ENCODE data around the gene RPS18. TPM values are rescaled to one million over a fixed set of nuclear protein-coding genes. Genes with fewer than 3 reads are reported as not detected.
"Not testable (repeated sequence)": the region's sequence is repeated elsewhere in the genome, so short reads cannot be mapped to it uniquely, and the experiment has no call there.

The RPS18 gene
- 1,000 to 10,000 TPM; 1,108 to 1,410 (median 1,267) TPM for total RNA-seq
- 1,000 to 10,000 TPM; 1,958 to 4,446 (median 3,068) TPM for polyA plus RNA-seq
- long read RNA-seq, donor 1, transcript RPS18-235 (3 exons, 413 nt), result minor isoform, 5 of 304 reads
- long read RNA-seq, donor 1, transcript RPS18-236 (5 exons, 996 nt), result minor isoform, 5 of 304 reads
- long read RNA-seq, donor 1, transcript RPS18-230 (6 exons, 613 nt), result major isoform, 279 of 304 reads
- long read RNA-seq, donor 1, partial matches to known transcripts, result 13 of 304 reads
- long read RNA-seq, donor 1, other reads (novel, unspliced or antisense), result 2 of 304 reads
- long read RNA-seq, donor 2, transcript RPS18-230 (6 exons, 613 nt), result major isoform, 341 of 345 reads
- long read RNA-seq, donor 2, partial matches to known transcripts, result 1 of 345 reads
- long read RNA-seq, donor 2, other reads (novel, unspliced or antisense), result 2 of 345 reads

DNA sequence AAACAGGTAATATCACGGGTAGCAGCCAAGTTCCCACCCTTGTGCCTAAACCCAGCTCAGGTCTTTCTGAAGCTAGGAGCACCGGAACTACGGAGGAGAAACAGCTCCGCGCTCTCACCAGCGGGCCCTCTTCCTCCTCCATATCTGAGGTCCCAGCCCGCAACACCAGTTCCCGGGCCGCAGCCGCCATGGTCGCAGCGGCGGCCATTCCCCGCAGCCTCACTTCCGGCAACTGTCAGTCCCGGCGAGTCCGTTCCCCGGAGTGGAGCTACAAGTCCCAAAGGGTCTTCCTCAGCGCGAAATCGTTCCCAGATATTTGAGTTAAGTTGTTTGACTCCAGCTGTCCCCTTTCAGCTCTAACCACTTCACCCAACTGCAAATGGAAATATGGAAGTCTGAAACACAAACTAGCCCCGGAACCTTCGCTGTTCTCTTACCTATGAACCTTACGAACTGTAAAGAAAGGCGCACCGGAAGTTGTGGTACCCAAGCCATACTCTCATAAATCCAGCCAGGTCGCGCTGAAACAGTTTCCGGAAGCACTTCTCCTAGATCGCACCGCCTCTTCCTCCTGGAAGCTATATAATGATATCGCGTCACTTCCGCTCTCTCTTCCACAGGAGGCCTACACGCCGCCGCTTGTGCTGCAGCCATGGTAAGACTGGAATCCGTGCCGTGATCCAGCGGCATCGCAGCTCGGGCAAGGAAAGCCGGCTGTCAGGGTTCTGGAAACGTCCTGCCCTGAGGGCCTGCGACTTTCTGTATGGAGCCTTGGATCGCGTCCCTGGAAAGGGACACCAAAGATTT lies at the start of gene RPS18, which contains the start of gene VPS52:
Gene RPS18 (plus strand): TSS at position 608 of the 807 bp plus-strand sequence. CDS start 45 bp downstream, at position 653.
Gene VPS52 (minus strand): TSS at position 409 of the 807 bp plus-strand sequence. CDS start 201 bp downstream, at position 208.
- peak; percentile 89 to 94 for DNase-seq
- TF ChIP-seq CTCF (IDR thresholded peaks at IDR 0.05), result no peak
- peak; percentile 94 to 97 (median 96) for ATAC-seq
- Histone ChIP-seq H3K4me1 (peaks cover 50% of the 10 kb centered on the region), H3K27ac (peak within 1 kb of the TSS; percentile 97), H3K9me3 (no peaks in the 10 kb centered on the region), H3K36me3 (ENCODE audit: insufficient read depth in 1 of 2, low read depth in 1 of 2) (peaks cover 6 to 71% of the 10 kb centered on the region in 2 donors), H3K27me3 (ENCODE audit: insufficient read depth in 3 of 3, low read length in 2 of 3) (no peaks in the 10 kb centered on the region), H3K4me3 (peak within 1 kb of the TSS; percentile 81)
- 0 to 1% (median 1%) methylated on average over 48 of the region's 48 CpGs for WGBS, 3 donors
- intact Hi-C loops (cut with DNase I), result loop anchor here in 1 of 2 donors (2.0 to 10.0 kb wide), 2 partner anchors 17 to 133 kb away; partner anchors contain the start of genes PFDN6 and WDR46

GRCh38 chr6:33226503-33227120 lies 45.3 kb upstream of the RPS18 start:
- H3K36me3 ChIP-seq (ENCODE audit: insufficient read depth in 1 of 2, low read depth in 1 of 2); H3K4me1 ChIP-seq; ATAC-seq; H3K27me3 ChIP-seq (ENCODE audit: insufficient read depth in 3 of 3, low read length in 2 of 3); DNase-seq; H3K4me3 ChIP-seq; H3K27ac ChIP-seq; H3K9me3 ChIP-seq; intact Hi-C loops (cut with DNase I): not testable (repeated sequence)
- WGBS, 3 donors, result 49 to 52% (median 51%) methylated on average over 14 of the region's 14 CpGs

DNA sequence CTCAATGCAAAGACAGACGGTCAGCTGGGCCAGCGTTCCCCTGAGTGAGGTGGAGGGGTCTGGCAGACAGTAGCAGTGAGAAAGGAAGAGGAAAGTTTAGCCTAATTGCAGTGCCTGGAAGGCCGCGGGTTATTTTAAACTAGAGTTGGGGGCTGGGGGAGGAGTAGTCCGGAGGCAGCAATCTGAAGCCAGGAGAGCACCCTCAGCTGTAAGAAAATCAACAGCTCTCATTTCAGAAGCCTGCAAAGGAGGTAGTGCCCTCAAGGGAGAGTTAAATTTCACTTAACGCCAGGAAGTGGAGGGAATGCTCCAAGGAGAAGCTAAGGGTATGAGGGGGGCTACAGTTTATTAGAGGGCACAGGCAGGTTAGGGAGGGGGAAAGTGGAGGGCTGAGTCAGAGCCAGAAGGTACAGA lies 36.6 kb upstream of the RPS18 start:
- no peak for DNase-seq
- Histone ChIP-seq H3K27ac (no peak overlapping the region), H3K27me3 (ENCODE audit: insufficient read depth in 3 of 3, low read length in 2 of 3) (peaks cover 0 to 16% (median 4%) of the 10 kb centered on the region in 3 donors), H3K4me3 (no peak overlapping the region), H3K9me3 (no peaks in the 10 kb centered on the region), H3K4me1 (no peaks in the 10 kb centered on the region), H3K36me3 (ENCODE audit: insufficient read depth in 1 of 2, low read depth in 1 of 2) (no peaks in the 10 kb centered on the region)
- no peak for ATAC-seq
- WGBS, 3 donors, result 7 to 8% (median 8%) methylated on average over 6 of the region's 6 CpGs
- intact Hi-C loops (cut with DNase I), result loop anchor here in 1 of 2 donors (5.0 kb wide), 1 partner anchor 68 kb away; no protein-coding TSS in a partner anchor
- TF ChIP-seq CTCF (IDR thresholded peaks at IDR 0.05), result no peak

GRCh38 chr6:33236328-33236727 lies 35.5 kb upstream of the RPS18 start:
- no peaks in the 10 kb centered on the region for H3K9me3 ChIP-seq
- H3K4me1 ChIP-seq, result no peaks in the 10 kb centered on the region
- DNase-seq (no peak), ATAC-seq (no peak)
- intact Hi-C loops (cut with DNase I), result loop anchor here in 1 of 2 donors (5.0 kb wide), 1 partner anchor 69 kb away; no protein-coding TSS in a partner anchor
- H3K36me3 ChIP-seq (ENCODE audit: insufficient read depth in 1 of 2, low read depth in 1 of 2), result no peaks in the 10 kb centered on the region
- no peak overlapping the region for H3K27ac ChIP-seq
- H3K4me3 ChIP-seq, result no peak overlapping the region
- peaks cover 0 to 16% (median 4%) of the 10 kb centered on the region in 3 donors for H3K27me3 ChIP-seq (ENCODE audit: insufficient read depth in 3 of 3, low read length in 2 of 3)
- TF ChIP-seq CTCF (IDR thresholded peaks at IDR 0.05), result no peak
